HG03521 (cell line): Measurements from ENCODE around the gene MRLN.
"Not testable (repeated sequence)": the region's sequence is repeated elsewhere in the genome, so short reads cannot be mapped to it uniquely, and the experiment has no call there.

Experiments used
- ATAC-seq: cut with Tn5 transposase; IDR thresholded peaks from one replicate; pipeline ENCODE4 v1.9.1; 2021; ENCODE audit warnings: mild to moderate bottlenecking, moderate library complexity; ENCODE audit not compliant: unreplicated experiment

The MRLN gene

DNA sequence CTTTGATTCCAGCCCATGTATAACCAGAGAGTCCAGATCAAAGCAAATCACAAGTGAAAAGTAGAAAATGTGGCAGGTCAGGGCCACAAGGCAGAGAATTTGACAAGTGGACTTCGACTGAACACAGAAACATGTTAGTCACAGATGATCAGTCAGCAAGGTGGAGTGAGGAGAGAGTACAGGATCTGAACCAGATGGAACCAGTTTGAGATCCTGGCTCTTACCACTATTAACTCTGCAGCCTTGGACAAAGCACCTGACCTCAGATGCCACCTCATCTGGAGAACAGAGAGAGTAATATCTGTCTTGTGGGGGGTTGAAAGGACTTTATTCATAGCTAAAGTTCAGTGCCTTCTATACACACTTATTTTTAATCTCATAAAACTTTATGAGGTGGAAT is 4.4 kb downstream of the MRLN start:
- ATAC-seq: no peak

DNA sequence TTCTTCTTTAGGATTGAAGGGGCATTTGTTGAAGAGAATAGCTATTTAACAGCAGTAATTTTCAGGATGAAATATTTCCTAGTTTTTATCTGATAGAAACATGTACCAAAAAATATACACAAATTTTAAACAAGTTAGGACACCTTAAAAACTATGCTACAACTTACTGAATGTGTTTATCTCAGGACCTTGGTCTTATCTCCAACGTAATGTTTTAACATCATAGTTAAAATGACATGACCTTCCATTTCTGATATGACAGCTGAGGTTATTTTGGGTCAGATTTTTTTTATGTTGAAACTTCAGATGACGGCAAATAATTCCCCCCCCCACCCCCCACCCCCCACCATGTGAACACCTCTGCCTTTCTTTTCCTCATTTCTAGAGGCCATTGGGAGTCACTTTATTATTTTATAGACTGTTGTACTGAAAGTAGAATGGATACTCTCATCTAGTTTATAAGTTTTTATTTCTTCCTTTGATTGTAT is 8.0 kb downstream of the MRLN start:
- ATAC-seq: no peak

- not testable (repeated sequence) for ATAC-seq
Observed at GRCh38 chr10:59744762-59745161, 8.5 kb downstream of the MRLN start.

- ATAC-seq: not testable (repeated sequence)
Observed at GRCh38 chr10:59744156-59744555, 9.1 kb downstream of the MRLN start.

DNA sequence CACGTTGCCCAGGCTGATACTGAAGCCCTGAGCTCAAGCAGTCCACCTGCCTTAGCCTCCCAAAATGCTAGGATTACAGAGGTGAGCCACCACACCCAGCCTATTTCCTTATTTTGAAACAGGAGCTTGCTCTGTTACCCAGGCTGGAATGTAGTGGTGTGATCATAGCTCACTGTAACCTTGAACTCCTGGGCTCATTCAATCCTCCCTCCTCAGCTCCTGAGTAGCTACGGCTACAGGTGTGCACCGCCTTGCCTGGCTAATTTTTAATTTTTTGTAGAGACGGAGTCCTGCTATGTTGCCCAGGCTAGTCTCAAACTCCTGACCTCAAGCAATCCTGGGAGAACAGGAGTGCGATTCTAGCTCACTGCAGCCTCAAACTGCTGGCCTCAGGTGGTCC is 11.7 kb downstream of the MRLN start:
- no peak for ATAC-seq

DNA sequence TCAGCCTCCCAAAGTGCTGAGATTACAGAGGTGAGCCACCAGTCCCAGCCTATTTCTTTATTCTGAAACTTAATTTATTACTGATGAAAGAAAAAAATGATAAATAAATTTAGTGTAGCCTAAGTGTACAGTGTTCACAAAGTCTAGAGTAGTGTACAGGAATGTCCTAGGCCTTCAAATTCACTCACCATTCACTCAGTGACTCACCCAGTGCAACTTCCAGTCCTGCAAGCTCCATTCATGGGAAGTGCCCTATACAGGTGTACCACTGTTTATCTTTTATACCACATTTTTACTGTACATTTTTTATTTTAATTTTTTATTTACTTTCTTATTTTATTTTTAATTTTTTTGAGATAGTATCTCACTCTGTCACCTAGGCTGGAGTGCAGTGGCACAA is 12.2 kb downstream of the MRLN start:
- no peak for ATAC-seq

DNA sequence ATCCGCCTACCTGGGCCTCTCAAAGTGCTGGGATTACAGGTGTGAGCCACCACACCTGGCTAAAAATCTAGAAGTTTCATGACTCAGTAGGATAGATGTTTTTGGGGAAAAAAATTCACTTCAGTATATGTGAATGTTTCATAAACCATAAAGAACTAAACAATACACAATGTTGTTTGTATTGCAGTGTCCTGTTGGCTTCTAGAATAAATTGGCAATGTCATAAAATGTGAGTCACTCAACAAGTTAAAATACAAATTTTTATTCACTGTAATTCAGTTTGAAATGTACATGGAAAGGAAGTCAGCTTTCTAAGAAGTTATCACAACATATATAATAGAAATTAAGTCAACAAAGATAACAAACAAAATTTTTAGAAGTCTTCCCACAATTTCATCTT is 16.5 kb downstream of the MRLN start:
- no peak for ATAC-seq

DNA sequence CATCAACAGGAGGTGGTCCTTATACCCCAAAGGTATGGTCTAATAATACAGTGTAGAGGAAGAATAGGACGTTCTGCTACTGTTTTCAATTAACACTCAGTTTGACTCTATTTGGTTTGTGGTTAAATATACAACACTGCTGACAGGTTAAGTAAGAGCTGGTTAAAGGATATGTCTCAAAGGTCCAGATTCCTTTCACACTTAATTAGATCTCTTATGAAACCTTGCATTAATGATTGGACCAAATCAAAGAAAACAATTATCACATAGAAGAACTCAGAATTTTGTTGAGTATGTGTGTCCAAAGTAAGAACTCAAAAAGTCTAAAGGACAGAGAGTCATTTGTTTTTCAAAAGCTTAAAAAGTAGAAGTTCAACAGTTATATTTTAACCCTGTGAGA is 18.0 kb downstream of the MRLN start:
- no peak for ATAC-seq

DNA sequence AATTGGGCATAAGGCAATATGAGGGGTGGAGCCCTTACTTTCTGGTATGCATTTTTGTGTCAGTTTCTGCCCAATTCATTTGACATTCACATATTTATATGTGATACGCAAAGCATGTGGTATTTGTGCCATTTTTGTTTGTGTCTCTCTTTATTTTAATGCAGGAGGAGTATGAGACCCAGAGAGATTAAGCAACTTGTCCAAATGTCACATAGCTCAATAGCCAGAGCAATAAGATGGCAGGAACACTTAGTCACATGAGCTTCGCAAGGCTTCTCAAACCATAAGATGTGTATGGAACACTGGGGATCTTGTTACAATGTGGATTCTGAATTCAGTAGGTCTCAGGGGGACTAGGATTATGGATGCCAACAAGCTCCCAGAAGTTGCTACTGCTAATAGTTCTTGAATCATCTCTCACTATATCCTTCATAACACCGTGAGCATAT is 19.2 kb downstream of the MRLN start:
- ATAC-seq: no peak

DNA sequence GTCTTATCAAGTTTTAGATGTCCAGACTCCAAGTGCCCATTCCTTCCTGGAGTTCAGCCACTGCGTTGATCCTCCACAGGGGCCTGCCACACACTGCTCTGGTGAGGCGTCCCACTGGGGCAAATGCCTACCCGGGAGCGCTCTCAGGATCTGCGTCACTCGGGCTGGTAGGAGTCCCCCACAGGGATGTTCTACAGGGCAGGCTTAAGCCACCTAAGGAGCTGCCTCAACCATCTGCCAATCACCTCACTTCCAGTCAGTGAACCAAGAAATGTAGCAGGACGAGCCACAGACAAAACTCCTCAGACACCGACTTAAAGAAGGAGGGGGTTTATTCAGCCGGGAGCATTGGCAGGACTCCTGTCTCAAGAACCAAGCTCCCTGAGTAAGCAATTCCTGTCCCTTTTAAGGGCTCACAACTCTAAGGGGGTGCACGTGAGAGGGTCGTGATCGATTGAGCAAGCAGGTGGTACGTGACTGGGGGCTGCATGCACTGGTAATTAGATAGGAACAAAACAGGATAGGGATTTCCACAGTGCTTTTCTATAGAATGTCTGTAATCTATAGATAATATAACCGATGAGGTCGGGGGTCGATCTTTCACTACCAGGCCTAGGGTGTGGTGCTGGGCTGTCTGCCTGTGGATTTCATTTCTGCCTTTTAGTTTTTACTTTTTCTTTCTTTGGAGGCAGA is 19.8 kb downstream of the MRLN start:
- ATAC-seq: not testable (repeated sequence)

DNA sequence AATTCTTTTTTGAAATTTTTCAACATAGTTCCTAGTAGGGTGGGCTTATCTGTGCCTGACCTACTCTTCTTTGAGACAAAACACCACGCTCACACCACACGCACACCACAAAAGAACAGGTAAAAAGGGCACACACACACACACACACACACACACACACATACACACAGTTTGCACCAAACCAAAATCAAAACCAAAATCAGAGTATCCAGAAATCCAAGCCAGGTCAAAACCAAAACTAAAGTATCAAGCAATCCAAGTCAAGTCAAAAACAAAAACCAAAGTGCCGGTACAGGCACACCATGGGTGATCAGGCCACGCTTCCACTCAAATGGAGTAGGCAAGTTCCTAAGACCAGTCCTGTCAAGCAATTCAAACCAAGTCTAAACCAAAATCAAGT is 20.4 kb downstream of the MRLN start:
- ATAC-seq: not testable (repeated sequence)

DNA sequence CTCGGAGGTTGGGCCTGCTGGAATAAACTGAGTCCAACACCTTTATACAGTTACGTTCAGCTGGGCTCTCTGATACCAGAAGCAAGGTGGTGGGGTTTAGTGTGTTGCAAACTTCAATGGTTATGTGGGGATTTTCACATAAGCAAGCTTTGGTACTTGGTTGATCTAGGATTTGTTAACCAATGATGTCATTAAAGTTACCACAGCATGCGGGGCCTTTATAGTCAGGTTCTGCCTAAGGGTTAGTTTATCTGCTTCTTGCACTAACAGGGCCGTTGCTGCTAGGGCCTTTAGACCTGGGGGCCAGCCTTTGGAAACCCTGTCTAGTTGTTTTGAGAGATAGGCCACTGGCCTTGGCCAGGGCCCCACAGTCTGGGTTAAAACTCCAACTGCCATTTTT is 24.1 kb downstream of the MRLN start:
- ATAC-seq: not testable (repeated sequence)

- ATAC-seq: no peak
Observed at GRCh38 chr10:59724098-59724938, 28.9 kb downstream of the MRLN start.

GRCh38 chr10:59720377-59720776 is 32.9 kb downstream of the MRLN start:
- no peak for ATAC-seq

- no peak for ATAC-seq
Observed at GRCh38 chr10:59719374-59719773, 33.9 kb downstream of the MRLN start.

DNA sequence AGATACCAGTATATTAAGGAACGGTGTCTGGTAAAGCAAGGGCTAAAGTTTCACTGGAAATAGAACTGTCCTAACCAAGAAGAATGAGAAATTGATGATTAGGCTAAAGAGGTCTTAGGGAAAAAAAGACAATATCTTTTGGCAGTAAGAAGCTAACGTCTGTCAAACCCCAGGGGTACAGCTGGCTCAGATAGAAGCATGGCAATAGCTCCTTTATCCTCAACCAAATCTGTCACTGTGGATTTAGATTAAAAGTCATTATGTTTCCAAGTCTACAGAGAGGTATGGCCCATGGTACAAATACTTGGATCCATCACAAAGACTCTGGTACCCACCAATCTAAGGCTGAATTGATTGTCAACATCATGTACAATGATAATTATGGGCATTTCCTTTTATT is 35.0 kb downstream of the MRLN start:
- ATAC-seq: no peak

- no peak for ATAC-seq
Observed at GRCh38 chr10:59713196-59713821, 39.9 kb downstream of the MRLN start.

GRCh38 chr10:59711871-59712494 is 41.3 kb downstream of the MRLN start:
- ATAC-seq: no peak

GRCh38 chr10:59709395-59710125 is 43.7 kb downstream of the MRLN start, which contains the start of gene SLC16A9:
SLC16A9 (minus strand) TSS chr10:59709850; CDS start chr10:59684291, 25,559 bp downstream.
- peak; percentile 49 for ATAC-seq

DNA sequence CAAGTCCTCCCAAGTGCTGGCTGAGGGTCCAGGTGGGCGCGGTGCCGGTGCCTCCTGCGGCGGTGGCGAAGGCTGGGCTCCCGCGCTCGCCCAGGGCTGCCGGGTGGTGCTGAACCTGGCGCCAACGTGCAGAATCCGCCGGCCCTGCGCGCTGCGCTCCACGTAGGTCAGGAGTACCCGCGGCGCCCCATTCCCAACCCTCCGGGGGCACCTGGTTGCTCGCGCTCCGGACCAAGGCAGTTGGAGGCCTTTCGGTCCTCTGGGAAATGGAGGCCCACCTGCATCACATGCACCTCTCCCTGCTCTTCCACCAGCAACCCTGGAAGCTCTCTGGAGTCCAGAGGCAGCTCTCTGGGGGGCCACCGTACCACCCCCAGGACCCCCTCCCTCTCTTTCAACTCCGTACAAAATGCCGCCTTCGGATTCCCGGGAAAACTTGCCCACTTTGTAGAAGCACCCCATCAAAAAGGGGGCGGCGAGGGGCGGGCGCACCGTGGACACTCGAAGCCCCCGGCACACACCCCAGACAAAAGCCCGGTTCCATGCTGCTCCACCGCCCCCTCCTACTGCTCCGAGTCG is 44.4 kb downstream of the MRLN start:
- no peak for ATAC-seq
